ENCODE data around the gene ADGRD1.

GRCh38 chr12:131006036-131006735 is 52.5 kb downstream of the ADGRD1 start:
- no peak for TF ChIP-seq GATA2 (IDR thresholded peaks at IDR 0.05; ENCODE audit: low read depth, low read length)
- no peak for TF ChIP-seq GATA3 (IDR thresholded peaks at IDR 0.05; ENCODE audit: low read depth, low read length)

Data from SH-SY5Y (cell line).